ENCODE data around the gene ZC2HC1C. TPM values are rescaled to one million over a fixed set of nuclear protein-coding genes. Genes with fewer than 3 reads are reported as not detected.
"Not testable (repeated sequence)": the region's sequence is repeated elsewhere in the genome, so short reads cannot be mapped to it uniquely, and the experiment has no call there.

ZC2HC1C gene
- total and polyA plus RNA-seq, 2 experiments from 2014 or later: 1.7 to 3.8 TPM

- Histone ChIP-seq H2AFZ (no peak overlapping the region), H3K27me3 (no peaks in the 10 kb centered on the region), H4K20me1 (ENCODE audit: insufficient read depth, poor library complexity, severe bottlenecking) (no peaks in the 10 kb centered on the region), H3K4me1 (ENCODE audit: insufficient read depth) (peaks cover 26% of the 10 kb centered on the region), H3K9me2 (replicated peaks; ENCODE audit: insufficient read depth) (no peaks in the 10 kb centered on the region), H3K4me3 (no peak overlapping the region), H3K36me3 (replicated peaks; ENCODE audit: insufficient read depth, low read depth) (no peaks in the 10 kb centered on the region), H3K4me2 (no peak overlapping the region), H3K79me2 (peaks cover 17% of the 10 kb centered on the region), H3K9me3 (ENCODE audit: low read depth) (no peaks in the 10 kb centered on the region), H3K27ac (no peak overlapping the region)
- no peak for DNase-seq (ENCODE audit: low spot score)
- TF ChIP-seq CTCF (IDR thresholded peaks at IDR 0.05; ENCODE audit: poor library complexity) (no peak), EZH2 (IDR thresholded peaks at IDR 0.05; ENCODE audit: borderline replicate concordance) (no peak), EZH2phosphoT487 (IDR thresholded peaks at IDR 0.05; ENCODE audit: low read depth, severe bottlenecking, unreplicated experiment) (no peak)
- WGBS (ENCODE audit: low lambda C conversion rate, missing lambda C conversion rate): 89% methylated on average over 1 of the region's 1 CpG
Measured at GRCh38 chr14:75067212-75067611, 2.2 kb upstream of the ZC2HC1C start.

- WGBS (ENCODE audit: low lambda C conversion rate, missing lambda C conversion rate): 91% methylated on average over 4 of the region's 4 CpGs
- H3K9me3 ChIP-seq (ENCODE audit: low read depth); H3K4me3 ChIP-seq; H3K27me3 ChIP-seq; H3K36me3 ChIP-seq (replicated peaks; ENCODE audit: insufficient read depth, low read depth); H3K9me2 ChIP-seq (replicated peaks; ENCODE audit: insufficient read depth); H4K20me1 ChIP-seq (ENCODE audit: insufficient read depth, poor library complexity, severe bottlenecking); H2AFZ ChIP-seq; DNase-seq (ENCODE audit: low spot score); H3K27ac ChIP-seq: not testable (repeated sequence)
- H3K79me2 ChIP-seq: peaks cover 17% of the 10 kb centered on the region
- peak overlapping the region; percentile 82 for H3K4me2 ChIP-seq
- H3K4me1 ChIP-seq (ENCODE audit: insufficient read depth): peaks cover 26% of the 10 kb centered on the region
Measured at GRCh38 chr14:75067765-75068164, 1.7 kb upstream of the ZC2HC1C start.

DNA sequence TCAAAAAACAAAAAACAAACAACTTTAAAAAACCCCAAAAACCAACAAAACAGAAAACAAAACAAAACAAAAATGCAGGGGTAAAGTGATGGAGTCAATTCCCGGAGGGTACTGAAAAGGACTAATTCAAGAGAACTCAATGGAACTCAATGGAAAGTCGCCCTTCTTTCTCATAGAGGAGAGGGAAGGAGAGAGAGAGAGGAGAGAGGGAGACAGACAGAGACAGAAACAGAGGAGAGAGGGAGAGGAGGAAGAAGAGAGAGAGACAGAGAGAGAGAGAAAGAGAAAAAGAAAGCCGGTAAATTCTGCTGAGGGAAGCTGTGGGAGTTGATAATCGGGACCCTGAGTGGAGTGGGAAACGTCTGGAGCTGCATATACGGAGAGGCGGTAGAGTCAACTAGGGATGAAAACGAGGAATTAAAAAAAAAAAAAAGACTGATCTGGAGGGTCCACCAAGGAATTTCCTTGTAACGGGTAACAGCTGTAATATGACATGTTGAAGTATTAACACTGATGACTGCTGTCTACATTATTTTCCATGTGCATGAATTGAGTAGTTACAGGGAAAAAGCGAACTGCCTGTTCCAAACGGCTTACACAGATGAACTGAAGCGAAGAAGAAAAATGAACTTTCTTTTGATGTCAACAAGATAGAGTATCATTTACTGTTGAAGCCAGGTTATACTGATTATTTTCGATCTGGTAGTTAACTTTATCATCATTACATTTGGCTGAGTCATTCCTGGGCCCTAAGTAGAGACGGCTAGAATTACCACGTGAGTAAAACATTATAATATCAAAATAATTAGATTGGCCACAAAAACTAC lies 934 bp upstream of the ZC2HC1C start:
- H3K27me3 ChIP-seq: no peaks in the 10 kb centered on the region
- H2AFZ ChIP-seq: peak overlapping the region; percentile 70
- peak overlapping the region; percentile 87 for H3K27ac ChIP-seq
- H3K9me2 ChIP-seq (replicated peaks; ENCODE audit: insufficient read depth): no peaks in the 10 kb centered on the region
- WGBS (ENCODE audit: low lambda C conversion rate, missing lambda C conversion rate): 17% methylated on average over 15 of the region's 15 CpGs
- peaks cover 11% of the 10 kb centered on the region for H3K79me2 ChIP-seq
- peak overlapping the region; percentile 82 for H3K4me2 ChIP-seq
- DNase-seq (ENCODE audit: low spot score): no peak
- H3K36me3 ChIP-seq (replicated peaks; ENCODE audit: insufficient read depth, low read depth): no peaks in the 10 kb centered on the region
- TF ChIP-seq EZH2 (IDR thresholded peaks at IDR 0.05; ENCODE audit: borderline replicate concordance) (no peak), EZH2phosphoT487 (IDR thresholded peaks at IDR 0.05; ENCODE audit: low read depth, severe bottlenecking, unreplicated experiment) (no peak), CTCF (IDR thresholded peaks at IDR 0.05; ENCODE audit: poor library complexity) (no peak)
- H3K4me3 ChIP-seq: peak overlapping the region; percentile 18
- peaks cover 20% of the 10 kb centered on the region for H3K4me1 ChIP-seq (ENCODE audit: insufficient read depth)
- no peaks in the 10 kb centered on the region for H4K20me1 ChIP-seq (ENCODE audit: insufficient read depth, poor library complexity, severe bottlenecking)
- no peaks in the 10 kb centered on the region for H3K9me3 ChIP-seq (ENCODE audit: low read depth)

GRCh38 chr14:75069811-75070145 lies 337 bp downstream of the ZC2HC1C start:
- Histone ChIP-seq H3K9me3 (ENCODE audit: low read depth) (no peaks in the 10 kb centered on the region), H3K27me3 (no peaks in the 10 kb centered on the region), H2AFZ (peak overlapping the region; percentile 44), H3K4me1 (ENCODE audit: insufficient read depth) (peaks cover 20% of the 10 kb centered on the region), H3K4me2 (peak overlapping the region; percentile 82), H4K20me1 (ENCODE audit: insufficient read depth, poor library complexity, severe bottlenecking) (no peaks in the 10 kb centered on the region), H3K79me2 (peaks cover 11% of the 10 kb centered on the region), H3K27ac (peak overlapping the region; percentile 87), H3K9me2 (replicated peaks; ENCODE audit: insufficient read depth) (no peaks in the 10 kb centered on the region), H3K4me3 (no peak overlapping the region), H3K36me3 (replicated peaks; ENCODE audit: insufficient read depth, low read depth) (no peaks in the 10 kb centered on the region)
- WGBS (ENCODE audit: low lambda C conversion rate, missing lambda C conversion rate): 39% methylated on average over 12 of the region's 12 CpGs
- TF ChIP-seq EZH2 (IDR thresholded peaks at IDR 0.05; ENCODE audit: borderline replicate concordance): no peak
- no peak for TF ChIP-seq CTCF (IDR thresholded peaks at IDR 0.05; ENCODE audit: poor library complexity)
- no peak for TF ChIP-seq EZH2phosphoT487 (IDR thresholded peaks at IDR 0.05; ENCODE audit: low read depth, severe bottlenecking, unreplicated experiment)
- no peak for DNase-seq (ENCODE audit: low spot score)

Data from hepatocyte (in vitro differentiated cells).